T-helper 1 cell (primary cell): ENCODE results near the gene STRAP.

Experiments used
- DNase-seq, 5 donors: peaks; one replicate each; pipeline ENCODE4 v3.0.0-alpha.2; 2012 to 2020
- total RNA-seq, 4 donors: gene quantifications; one replicate each; lab custom pipeline; 2026; lab: John Stamatoyannopoulos, UW

STRAP gene, protein sequence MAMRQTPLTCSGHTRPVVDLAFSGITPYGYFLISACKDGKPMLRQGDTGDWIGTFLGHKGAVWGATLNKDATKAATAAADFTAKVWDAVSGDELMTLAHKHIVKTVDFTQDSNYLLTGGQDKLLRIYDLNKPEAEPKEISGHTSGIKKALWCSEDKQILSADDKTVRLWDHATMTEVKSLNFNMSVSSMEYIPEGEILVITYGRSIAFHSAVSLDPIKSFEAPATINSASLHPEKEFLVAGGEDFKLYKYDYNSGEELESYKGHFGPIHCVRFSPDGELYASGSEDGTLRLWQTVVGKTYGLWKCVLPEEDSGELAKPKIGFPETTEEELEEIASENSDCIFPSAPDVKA
- 66.4 to 94.4 (median 80.1) reads per million in 4 donors for total RNA-seq

DNA sequence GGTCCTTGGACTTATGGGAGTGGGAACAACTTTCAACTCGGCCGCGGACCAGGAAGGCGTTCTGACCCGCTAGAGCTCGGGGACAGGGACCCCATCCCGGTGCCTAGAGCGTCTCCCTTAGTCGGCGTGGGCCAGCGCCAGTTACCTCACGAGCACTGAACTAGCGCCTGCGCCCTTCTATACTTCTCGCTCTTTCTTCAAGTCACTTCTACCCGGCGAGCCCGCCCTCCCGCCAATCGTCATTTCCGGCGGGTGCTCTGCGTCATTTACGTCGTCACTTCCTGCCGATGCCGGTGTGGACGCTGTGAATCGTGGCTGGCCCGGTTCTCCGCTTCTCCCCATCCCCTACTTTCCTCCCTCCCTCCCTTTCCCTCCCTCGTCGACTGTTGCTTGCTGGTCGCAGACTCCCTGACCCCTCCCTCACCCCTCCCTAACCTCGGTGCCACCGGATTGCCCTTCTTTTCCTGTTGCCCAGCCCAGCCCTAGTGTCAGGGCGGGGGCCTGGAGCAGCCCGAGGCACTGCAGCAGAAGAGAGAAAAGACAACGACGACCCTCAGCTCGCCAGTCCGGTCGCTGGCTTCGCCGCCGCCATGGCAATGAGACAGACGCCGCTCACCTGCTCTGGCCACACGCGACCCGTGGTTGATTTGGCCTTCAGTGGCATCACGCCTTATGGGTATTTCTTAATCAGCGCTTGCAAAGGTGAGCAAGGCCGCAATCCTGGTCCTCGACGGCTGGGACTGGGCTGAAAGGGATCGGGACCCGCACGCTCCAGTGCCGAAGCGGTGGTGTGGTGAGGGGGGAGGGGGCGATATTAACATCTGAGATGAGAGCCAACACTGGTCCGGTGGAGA is at the start of gene STRAP:
Gene STRAP (plus strand): TSS at position 270 of the 854 bp plus-strand sequence. CDS start 321 bp downstream, at position 591.
- DNase-seq, result peak; percentile 88 to 96 (median 91)

DNA sequence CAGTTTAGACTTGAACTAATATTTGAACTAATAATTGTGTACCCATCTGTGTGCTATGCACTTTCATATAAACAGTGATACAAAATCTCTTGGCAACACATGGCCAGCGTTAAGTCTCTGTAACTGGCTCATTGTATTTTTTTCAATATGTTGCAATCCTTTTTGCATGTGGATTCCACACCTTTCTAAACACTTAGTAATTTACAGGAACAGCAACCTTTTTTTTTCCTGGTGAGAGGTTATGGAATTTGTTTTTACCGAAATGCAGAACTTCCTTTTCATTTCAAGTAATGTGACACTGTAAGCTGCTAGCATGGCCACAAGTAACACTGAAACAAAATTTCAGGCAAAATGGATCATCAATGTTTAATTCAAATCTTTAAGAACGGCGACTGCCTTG is 47.6 kb upstream of the STRAP start:
- no peak for DNase-seq

DNA sequence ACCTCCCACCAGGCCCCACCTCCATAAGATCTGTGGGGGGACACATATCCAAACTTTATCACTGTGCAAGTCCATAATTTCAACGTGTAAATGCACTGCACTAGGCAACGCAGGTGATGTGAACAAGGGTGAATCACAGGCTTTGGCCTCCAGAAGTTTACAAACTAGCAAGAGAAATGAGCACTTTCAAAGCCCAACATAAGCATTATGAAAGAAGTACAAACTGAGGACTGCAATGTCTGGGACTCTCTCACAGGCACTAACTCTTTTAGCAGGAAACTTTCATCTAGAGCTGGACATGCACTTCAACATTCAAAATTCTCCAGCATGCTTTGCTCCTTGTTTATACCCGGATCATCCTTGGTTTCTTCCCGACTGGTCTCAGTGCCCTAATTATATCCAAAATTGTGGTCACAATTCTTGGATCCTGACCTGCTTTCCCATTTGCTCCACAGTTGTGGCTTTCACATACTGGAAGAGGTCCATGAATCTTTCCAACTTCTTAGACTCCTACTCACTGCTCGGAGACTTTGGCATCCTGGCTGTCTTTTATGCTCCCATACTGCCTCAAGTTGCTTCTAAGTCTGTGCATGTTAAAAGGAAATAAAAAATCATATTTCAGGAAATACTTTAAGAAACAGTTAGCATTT is 44.9 kb upstream of the STRAP start:
- no peak for DNase-seq

DNA sequence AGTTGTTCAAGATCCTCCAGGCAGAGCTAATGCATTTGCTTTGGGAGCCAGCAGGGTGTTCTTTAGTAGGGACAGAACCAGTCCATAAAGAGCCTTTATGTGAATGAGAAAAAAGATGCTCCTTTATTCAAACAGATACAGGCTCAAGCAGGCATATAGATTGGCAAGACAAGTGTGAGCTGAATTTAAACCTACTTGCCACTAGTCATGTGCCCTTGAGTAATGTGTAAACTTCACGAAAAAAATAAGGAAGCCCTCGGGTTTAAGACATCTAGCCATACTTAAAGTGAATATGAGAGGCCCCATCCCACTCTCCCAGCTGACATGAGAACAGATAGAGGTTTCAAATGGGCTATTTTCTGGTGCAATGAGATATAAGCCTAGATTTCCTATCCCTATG is 43.1 kb upstream of the STRAP start:
- no peak for DNase-seq

DNA sequence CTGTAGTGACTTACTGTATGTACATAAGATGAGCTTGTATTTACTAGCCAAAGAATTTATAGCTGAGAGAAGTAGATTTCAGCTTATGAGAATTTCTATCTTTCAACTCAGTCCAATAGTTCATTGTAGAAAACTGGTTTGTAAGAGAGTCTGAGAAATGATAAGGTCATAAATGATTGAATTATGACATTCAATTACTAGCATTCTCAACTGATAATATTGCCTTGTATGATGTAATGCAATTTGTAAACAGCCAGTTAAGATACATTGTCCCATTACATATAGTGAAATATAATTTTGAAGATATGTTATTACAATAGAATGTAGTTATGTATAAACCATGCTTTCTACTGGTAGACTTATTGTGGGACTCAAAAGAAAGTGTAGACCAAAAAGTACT is 42.5 kb upstream of the STRAP start:
- no peak for DNase-seq

DNA sequence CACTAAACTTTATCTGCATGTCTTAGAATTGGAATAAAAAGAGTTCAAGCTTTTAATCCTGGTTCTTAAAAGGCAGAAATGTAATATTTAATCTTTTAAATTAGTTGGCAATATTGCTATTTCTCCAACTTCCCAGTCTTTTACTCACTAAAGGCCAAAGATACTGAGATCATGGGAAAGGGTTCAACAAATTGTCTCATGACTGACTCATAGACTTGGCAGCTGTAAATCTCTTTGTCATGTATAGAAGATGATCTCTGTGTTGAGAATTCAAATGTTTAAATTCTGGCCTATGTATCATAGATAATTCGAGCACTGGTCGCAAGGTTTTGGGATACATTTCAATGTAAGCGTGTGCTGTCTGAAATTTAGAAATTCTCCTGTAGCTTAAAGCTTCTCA is 40.1 kb upstream of the STRAP start:
- no peak for DNase-seq

DNA sequence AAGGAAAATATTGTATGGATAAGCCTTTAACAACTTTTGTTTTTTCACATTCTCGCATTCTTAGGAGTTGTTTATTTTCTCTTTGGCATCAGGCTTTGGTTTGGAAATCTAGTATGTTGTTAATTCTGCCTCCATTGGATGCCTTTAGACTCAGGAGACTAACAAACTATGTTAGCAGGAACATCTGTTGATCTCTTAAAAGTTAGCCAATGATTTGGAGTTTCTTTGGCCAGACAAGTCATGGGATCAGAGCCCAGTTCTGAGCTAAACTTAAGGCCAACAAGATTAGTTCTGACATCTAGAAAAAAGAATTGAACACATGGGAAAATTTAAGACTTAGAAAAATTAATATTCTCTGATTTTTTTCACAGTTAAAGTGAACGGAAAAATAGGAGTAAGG is 35.3 kb upstream of the STRAP start:
- DNase-seq, result no peak

DNA sequence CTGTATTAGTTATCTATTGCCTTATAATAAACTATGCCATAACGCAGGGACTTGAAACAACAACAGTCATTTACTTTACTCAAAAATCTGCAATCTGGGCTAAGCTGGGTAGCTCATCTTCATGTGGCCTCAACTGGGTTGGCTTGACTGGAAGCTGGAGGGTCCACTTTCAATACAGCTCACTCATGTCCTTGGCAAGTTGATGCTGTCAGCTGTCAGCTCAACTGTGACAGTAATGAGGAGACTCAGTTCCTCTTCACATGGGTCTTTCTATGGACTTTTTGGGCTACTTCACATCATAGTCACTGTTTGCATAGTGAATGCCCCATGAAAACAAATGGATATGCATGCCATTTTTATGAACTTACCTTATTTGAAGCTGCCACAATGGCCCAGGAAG is 33.6 kb upstream of the STRAP start:
- no peak for DNase-seq

DNA sequence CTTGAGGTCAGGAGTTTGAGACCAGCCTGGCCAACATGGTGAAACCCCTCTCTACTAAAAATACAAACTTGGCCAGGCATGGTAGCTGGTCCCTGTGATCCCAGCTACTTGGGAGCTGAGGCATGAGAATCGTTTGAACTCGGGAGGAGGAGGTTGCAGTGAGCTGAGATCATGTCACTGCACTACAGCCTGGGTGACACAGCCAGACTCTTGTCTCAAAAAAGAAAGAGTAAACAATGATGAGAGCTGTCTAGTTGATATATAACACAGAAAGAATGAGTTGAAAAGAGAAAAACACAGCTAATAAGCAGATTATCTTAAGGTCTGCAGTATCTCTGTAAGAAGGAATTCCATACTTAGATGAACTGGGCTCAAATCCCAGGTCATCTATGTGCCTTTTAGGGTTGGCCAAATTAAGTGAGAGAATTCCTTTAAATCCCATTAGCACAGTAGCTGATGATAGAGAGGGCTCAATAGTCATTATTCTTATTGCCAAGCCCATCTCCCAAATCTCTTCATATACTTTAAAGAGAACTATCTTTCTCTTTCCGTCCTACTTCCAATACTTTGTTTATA is 31.1 kb upstream of the STRAP start:
- DNase-seq, result no peak

DNA sequence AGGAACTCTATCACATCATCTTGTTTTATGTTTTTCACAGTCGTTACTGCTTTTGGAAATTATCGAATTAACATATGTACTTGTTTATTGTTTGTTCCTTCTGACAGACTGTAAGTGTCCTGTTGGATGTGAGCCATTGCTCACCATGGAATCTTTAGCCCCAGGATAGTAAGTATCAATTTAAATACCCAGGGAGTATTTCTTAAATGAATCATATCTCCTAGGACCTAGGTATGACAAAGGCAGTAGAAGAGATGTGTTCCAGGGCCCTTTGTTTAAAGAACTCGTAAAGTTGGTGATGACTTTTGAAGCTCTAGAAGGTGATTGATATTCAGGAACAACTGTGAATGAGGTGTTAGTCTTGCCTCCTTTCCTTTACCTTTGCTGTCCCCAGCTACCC is 30.3 kb upstream of the STRAP start:
- no peak for DNase-seq

DNA sequence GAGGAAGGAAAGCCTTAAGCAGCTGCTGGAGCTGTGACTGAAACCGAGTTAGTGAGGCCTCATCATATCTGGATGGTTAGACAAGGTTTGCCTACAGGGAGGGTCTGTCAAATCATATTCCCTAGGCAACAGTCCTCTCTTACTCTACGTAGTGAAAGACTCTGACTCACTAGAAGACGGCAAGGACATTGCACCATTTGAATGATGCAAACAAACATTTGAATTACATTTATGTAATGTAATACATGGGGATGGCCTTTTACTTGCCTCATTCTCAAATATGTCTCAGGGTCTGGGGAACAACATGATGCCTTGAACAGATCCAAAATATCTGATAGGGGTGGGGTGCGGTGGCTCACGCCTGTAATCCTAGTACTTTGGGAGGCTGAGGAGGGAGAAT is 29.8 kb upstream of the STRAP start:
- DNase-seq, result no peak

DNA sequence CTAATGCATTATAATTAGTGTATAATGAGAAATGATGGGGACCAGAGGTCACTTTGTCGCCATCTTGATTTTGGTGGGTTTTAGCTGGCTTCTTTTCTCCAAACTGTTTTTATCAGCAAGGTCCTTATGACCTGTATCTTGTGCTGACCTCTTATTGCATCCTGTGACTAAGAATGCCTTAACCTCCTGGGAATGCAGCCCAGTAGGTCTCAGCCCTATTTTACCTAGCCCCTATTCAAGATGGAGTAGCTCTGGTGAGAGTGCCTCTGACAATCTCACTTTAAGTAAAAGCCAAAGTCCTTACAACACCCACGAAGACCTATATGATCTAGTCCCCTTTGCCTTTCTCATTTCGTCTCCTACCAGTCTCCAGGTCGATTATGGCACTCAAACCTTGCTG is 28.3 kb upstream of the STRAP start:
- no peak for DNase-seq

DNA sequence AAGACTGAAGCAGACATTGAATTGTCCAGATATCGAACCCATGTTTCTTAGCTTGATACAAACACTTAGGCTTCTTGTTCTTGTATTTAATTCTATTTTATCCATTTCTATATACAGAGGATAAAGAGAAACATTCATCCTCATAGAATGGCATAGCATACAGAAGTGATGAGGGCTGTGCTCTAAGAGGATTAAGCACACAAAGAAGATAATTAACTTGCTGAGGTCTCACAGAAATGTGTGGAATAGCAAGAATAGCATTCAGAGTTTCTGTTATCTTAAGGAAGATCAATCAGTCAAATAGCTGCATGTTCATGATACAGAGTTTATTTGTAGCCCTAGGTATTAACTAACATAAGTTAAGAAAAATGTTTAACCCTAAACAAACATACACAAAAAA is 27.3 kb upstream of the STRAP start:
- DNase-seq, result no peak

DNA sequence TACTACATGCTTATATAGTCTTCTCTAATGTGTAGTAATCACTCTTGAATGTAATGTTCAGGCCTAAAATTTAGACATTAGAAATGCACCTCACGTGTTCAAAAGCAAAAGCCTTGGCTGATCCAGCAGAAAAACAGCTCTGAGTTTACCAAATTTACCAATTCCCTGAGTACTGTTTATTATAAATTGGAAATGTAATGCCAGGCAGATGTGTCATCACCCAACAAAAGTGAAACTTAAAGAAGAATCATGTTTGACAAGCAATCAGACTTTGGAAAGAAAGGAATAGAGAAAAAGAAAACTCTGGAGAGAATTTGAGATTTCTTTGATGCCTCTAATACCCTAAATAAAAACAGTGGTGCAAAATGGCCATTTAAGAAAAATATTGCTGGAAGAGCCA is 26.5 kb upstream of the STRAP start:
- DNase-seq, result no peak

DNA sequence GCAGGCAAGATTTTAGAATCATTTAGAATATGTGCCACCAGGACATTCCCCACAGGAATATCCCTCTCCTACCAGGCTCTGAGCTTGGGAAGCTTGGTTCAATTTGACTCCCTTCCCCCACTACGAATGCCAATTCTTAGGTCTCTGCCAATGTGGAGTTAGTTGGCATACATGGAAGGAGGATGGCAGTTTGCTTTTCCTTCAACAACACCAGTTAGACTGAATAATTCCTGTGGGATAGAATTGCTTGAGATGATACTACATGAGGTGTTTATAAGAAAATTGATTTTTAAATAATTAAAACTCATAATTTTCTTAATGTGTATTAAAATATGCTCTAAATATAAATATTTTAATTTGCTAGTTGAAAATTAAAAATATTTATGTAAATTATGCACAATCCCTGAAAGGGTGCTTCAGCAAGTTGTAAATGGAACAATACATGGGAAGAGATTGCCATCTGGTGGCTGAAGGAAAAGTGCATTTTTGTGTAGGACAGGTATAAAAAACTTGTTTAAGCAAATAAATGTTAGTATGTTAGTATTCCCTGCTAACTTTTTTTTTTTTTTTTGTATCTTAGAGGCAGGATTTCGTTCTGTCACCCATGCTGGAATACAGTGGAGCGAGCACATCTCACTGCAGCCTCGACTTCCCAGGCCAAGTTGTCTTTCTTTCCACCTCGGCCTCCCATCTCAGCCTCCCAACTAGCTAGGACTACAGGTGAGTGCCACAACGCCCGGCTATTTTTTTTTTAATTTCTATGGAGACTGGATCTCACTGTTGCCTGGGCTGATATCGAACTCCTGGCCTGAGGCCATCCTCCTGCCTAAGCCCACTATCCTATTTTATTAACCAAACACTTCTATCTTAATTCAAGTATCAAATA is 25.8 kb upstream of the STRAP start:
- peak in 4 of 5 donors; percentile 14 to 54 (median 34) for DNase-seq

DNA sequence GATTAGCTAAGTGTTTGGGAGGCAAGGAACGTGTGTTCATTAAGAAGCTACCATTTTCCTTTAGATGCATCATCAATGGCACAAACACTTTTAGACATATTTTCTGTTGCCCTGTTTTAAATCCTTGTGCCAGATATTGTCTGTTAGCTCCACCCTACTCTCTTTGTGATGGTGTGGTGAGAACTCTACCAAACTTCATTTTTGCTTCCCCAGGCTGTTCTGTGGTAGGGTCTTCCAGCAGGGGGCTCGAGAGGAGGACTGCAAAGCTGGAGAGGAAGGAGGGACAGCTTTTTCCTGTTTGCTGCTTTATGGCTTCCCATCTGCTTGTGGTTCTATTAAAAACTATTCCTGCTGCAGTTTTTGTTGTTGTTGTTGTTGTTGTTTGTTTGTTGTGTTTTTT is 23.8 kb upstream of the STRAP start:
- no peak for DNase-seq

DNA sequence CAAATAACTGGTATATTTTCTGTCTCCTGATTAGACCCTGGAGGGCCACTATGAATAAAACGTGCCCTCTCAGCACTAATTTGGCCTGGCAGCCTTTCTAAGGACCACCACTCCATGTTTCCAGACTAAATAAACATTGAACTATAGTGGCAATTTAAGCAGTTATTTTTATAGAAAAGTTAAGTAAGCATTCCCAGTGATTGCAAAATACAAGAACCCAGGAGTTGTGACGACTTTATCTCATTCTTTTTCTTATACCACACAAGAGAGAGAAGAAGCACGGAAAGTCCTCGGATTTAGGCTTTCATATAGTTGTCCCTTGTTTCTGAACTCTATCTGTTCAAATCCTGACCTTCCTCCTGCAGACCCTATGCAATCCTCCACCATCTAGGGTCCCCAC is 23.1 kb upstream of the STRAP start:
- no peak for DNase-seq

DNA sequence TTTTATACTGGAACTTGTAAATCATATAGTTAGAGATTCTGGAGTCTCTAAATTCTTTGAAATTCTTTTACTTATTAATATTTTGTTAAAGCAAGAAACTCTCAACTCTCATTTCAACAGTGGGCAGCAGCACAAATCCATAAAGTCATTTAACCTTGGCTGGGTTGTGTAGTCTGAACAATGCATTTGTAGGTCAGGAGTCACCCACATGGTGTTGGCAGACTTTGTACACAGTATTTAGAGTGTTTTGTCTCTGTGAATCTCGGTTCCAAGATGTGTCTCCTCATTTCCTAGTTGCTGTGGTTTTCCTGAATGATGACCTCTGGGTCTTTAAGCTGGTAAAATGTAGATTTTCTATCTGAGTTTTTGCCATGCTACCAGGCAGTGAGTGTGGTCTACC is 20.8 kb upstream of the STRAP start:
- DNase-seq, result no peak

DNA sequence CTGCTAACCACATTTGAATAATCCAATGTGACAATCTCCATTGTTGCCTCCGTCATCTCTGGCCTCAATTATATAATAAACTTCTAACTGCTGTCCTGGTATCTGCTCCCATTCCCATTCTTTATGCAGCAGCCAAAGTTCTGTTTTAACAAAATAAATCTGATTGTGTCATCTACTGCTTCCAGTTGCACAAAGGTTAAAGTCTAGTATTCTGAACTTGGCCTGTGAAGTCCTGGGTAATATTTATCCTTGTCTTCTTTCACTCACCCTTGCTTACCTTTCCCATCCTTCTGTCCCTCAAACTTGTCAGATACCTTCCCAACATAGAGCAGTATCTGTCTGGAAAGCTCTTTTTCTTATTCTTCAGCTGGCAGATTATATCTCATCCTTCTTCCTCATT is 19.3 kb upstream of the STRAP start:
- no peak for DNase-seq

DNA sequence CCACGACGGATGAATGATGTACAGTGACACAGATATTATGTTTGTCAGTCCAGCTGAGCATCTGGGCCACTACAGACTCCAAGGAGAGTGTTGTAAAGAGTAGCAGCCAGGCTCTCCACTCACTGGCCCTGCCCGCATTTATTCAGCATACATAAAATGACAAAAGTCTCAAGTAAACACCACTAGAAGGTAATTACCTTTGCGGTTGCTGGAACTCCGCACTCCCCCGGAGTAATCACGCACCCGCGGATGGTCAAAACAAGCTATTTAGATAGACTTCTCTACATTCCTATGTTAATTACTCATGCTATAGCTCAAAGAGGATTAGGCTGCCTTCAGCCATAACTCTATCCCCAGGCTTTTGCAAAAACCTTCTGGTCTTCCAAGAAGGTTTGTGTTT is 18.8 kb upstream of the STRAP start:
- DNase-seq, result no peak

DNA sequence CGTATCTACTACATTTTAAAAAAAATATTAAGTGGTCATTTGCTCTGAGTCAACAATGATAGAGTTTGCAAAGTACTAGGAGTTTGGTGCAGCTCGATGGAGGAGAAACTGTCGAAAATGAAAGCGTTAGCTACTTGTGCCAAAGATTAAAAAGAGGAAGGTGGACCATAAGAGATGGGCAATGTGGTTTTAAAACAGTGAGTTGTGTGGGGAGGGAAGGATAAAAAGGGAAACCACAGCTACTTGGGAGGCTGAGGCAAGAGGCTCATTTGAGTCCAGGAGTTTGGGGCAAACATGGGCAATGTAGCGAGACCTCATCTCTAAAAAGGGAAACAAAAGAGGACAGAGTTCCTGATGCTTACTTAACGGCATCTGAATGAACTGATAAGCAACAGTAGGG is 18.2 kb upstream of the STRAP start:
- DNase-seq, result no peak

DNA sequence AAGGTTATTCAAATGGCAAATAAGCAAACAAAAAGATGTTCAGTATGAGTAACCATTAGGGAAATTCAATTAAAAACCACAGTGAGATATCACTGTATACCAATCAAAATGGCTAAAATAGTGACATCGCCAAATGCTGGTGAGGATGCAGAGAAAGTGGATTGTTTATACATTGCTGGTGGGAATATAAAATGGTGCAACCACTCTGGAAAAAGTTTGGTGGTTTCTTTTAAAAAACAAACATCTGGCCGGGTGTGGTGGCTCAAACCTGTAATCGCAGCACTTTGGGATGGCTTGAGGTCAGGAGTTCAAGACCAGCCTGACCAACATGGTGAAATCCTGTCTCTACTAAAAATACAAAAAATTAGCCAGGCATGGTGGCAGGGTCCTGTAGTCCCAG is 14.0 kb upstream of the STRAP start:
- DNase-seq, result no peak
